GM21619 (cell line): Measurements from ENCODE around the gene GDF15.
"Not testable (repeated sequence)": the region's sequence is repeated elsewhere in the genome, so short reads cannot be mapped to it uniquely, and the experiment has no call there.

Experiments
- ATAC-seq: cut with Tn5 transposase; IDR thresholded peaks from one replicate; pipeline ENCODE4 v1.9.1; 2021; ENCODE audit not compliant: unreplicated experiment

GDF15 gene

DNA sequence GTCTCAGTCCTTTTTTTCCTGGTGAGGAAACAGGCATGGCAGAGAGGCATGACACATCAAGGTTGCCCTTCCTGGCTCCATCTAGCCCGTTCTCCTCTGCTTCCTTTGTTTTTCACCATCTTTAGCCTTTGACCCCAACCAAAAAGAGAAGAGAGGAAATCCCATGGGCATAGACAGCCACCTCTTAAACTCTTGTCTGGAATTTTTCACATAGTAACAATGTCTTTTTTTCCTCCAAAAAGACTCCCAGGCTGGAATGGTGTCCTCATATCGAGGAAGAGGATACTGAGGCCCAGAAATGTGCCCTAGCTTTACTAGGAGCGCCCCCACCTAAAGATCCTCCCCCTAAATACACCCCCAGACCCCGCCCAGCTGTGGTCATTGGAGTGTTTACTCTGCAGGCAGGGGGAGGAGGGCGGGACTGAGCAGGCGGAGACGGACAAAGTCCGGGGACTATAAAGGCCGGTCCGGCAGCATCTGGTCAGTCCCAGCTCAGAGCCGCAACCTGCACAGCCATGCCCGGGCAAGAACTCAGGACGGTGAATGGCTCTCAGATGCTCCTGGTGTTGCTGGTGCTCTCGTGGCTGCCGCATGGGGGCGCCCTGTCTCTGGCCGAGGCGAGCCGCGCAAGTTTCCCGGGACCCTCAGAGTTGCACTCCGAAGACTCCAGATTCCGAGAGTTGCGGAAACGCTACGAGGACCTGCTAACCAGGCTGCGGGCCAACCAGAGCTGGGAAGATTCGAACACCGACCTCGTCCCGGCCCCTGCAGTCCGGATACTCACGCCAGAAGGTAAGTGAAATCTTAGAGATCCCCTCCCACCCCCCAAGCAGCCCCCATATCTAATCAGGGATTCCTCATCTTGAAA lies at the start of gene GDF15:
GDF15 (plus strand) TSS at position 484 of the 868 bp plus-strand sequence; CDS start at position 516, 32 bp downstream.
- ATAC-seq = no peak

GRCh38 chr19:18338541-18338940 lies 47.4 kb upstream of the GDF15 start:
- no peak for ATAC-seq

DNA sequence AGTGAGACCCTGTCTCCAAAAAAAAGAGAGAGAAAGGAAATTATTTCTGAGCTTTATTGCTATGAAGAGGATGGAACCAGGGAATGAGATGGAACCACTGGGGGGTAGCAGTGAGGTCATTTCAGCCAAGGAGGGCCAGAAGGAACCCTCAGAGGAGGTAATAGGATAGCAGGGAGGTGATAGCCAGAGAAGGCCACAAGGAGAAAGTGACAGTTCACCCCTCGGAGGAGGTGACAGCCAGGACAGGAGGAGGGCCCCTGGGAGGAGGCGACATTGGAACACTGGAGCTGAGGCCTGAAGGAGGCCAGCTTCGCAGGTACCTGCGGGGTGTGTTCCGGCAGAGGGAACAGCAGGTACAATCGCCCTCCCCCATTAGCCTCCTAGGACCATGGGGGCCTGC lies 46.2 kb upstream of the GDF15 start:
- no peak for ATAC-seq

GRCh38 chr19:18340190-18340989 lies 45.6 kb upstream of the GDF15 start, which contains the start of gene PGPEP1:
TSS of gene PGPEP1 (plus strand) at chr19:18340598. CDS start at chr19:18340682, 84 bp downstream.
- ATAC-seq = peak; percentile 62

DNA sequence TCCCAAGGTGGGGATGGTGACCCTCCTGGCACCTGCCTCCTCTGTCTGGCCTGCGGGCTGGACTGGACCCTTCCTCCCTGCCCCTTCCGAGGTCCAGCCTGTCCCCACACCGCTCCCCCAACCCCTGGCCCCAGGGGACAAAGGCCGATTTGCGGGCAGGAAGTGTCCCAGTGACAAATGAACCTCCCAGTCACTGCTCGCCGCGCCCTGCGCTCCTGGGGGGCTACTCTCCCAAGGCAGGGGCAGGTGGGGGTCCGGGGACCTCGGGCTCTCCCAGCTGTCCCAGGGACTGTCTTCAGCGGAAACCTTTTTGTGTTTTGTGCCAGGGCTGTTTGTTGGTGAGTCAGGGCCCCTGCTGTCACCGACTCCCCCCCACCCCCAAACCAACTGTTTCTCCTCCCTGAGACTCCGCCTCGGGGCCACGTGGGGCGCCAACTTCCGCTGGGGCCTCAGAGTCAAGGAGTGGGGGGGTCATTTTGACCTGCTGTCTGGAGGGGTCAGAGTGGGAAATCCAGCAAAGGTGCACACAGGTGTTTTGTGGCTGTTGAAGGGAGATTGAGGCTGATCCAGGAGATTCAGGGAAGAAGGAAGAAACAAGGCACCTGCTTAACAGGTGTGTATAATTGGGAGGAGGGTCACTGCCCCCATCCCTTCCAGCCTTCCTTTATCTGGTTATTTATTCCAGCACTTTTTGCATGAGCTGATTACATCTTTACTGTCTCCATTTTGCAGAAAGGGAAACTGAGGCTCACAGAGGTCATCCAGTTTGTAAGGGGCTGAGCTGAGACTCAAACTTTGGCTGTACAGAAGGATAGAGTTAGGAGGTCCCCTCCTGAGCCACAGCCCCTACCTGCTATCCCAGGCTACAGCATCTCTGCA lies 44.7 kb upstream of the GDF15 start:
- peak; percentile 47 for ATAC-seq

DNA sequence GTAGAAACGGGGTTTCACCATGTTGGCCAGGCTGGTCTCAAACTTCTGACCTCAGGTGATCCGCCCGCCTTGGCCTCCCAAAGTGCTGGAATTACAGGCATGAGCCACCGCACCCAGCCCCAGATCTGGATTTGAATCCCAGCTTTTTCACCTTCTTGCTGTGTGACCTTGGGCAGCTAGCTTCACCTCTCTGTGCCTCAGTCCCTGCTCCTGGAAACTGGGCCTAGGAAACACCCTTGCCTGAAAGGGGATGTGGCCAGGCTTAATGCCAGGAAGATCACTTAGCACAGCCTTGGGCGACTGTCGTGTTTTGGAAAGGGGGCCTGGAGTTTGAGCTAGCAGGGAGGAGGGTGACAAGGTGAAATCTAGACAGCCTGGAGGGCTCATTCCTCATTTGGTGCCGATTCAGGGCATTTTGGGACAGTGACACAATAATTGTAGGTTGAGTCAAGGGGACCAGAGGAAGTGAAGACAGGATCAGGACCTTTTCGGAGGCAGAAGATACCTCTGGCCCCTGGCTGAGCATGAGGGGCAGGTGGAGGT lies 43.8 kb upstream of the GDF15 start:
- ATAC-seq = no peak

- ATAC-seq = no peak
Measured at GRCh38 chr19:18344582-18344950, 41.4 kb upstream of the GDF15 start.

GRCh38 chr19:18345296-18345695 lies 40.7 kb upstream of the GDF15 start:
- no peak for ATAC-seq

- no peak for ATAC-seq
Measured at GRCh38 chr19:18346091-18346490, 39.9 kb upstream of the GDF15 start.

DNA sequence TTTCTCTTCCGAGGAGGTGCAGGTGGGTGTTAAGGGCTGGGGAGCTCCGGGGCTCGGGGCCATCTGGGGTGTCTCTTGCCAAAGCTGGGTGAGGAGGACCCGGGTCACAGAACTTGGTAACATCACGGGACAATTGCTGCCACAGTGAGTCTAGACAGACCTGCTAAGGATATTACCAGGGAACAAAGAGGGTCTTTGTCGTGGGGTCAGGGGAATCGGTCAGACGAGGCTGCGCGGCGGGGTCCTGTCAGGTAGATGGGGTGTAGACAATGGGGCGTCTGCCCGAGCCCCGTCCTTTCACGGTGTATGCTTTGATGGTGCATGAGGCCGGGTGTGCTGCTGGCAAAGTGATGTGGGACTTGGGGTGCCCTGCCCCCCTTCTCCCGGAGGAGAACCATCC lies 37.8 kb upstream of the GDF15 start:
- no peak for ATAC-seq

DNA sequence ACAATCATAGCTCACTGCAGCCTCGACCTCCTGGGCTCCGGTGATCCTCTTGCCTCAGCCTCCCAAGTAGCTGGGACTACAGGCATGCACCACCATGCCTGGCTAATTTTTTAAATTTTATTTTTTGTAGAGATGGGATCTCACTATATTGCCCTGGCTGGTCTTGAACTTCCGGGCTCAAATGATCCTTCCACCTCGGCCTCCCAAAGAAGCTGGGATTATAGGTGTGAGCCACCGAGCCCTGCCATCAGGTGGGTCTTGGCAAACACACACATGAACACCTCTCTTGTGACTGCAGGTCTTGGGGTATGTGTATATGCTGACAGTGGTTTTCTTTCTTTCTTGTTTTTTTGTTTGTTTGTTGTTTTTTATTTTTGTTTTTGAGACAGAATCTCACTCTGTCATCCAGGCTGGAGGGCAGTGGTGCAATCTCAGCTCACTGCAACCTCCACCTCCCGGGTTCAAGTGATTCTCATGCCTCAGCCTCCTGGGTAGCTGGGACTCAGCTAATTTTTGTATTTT lies 37.1 kb upstream of the GDF15 start:
- not testable (repeated sequence) for ATAC-seq

GRCh38 chr19:18349524-18350128 lies 36.3 kb upstream of the GDF15 start:
- no peak for ATAC-seq

DNA sequence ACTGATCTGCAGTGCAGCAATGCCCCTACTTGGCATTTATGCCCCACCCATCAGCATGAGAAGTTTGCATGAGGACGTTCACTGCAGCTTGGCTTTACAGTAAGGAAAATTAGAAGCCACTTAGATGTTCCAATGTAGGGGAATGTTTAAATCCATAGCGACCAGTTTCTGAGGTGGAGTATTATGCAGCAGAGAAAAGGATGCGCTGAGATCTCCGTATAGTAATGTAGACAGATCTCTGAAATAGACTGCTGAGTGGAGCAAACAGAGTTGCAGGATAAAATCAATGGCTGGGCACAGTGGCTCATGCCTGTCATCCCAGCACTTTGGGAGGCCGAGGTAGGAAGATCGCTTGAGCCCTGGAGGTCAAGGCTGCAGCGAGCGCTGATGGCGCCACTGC lies 35.5 kb upstream of the GDF15 start:
- no peak for ATAC-seq

GRCh38 chr19:18351544-18351943 lies 34.4 kb upstream of the GDF15 start:
- no peak for ATAC-seq

DNA sequence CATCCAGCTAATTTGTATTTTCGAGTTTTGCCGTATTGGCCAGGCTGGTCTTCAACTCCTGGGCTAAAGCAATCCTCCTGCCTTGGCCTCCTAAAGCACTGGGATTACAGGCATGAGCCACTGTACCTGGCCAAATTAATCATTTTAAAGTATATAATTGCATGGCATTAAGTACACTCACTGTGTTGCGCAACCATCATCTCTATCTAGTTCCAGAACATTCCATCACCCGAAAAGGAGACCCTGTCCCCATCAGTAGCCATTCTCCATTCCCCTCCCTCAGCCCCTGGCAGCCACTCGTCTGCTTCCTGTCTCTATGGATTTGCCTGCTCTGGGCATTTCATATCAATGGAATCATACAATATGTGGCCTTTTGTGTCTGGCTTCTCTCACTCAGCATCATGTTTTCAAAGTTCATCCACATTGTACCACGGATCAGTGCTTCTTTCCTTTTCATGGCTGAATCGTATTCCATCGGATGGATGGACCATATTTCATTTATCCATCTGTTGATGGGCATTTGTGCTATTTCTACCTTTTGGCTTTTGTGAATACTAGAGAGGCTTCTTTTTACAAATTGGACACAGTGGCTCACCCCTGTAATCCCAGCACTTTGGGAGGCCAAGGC lies 32.5 kb upstream of the GDF15 start:
- ATAC-seq = no peak

- ATAC-seq = not testable (repeated sequence)
Measured at GRCh38 chr19:18354743-18355142, 31.2 kb upstream of the GDF15 start.

DNA sequence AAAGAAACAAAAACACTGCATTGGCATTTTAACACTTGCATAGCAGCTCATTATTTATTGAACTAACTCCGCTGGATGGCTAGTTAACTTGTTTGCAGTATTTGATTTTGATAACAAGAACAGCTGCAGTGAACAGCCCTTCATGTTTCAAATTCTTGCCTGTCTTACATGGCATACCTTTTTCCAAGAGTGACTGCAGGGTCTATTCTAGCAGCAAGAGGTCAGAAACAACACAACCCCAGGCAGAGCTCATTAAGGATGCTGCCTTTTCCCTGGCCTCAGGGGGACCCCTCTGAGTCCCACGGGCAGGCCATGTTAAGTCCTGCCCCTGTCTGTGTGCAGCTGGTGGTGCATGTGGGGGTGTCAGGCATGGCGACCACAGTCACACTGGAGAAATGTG lies 28.9 kb upstream of the GDF15 start:
- no peak for ATAC-seq

- ATAC-seq = no peak
Measured at GRCh38 chr19:18361646-18362045, 24.3 kb upstream of the GDF15 start.

- no peak for ATAC-seq
Measured at GRCh38 chr19:18362934-18363542, 22.9 kb upstream of the GDF15 start.
